ENCODE results near the gene PSMD13. TPM values are rescaled to one million over a fixed set of nuclear protein-coding genes. Genes with fewer than 3 reads are reported as not detected.
A peak's percentile ranks its signal among the peaks of the same experiment; 100 is the strongest.

PSMD13 gene
- 117 and 172 TPM in 2 replicates for total RNA-seq (2016; rRNA removed; fragmentation: Illumina TruSeq; extraction: Trizol)
- 23.5 and 27.8 TPM in 2 replicates for total RNA-seq (2016; cell fraction: cytosol; rRNA removed; fragmentation: Illumina TruSeq; extraction: Trizol; ENCODE audit: low read depth)
- 119 and 174 TPM in 2 replicates for total RNA-seq (2016; cell fraction: insoluble cytoplasmic fraction; rRNA removed; fragmentation: Illumina TruSeq; extraction: Trizol)
- 34.7 and 39.6 TPM in 2 replicates for total RNA-seq (2016; cell fraction: membrane; rRNA removed; fragmentation: Illumina TruSeq; extraction: Trizol)
- 57.8 and 58.4 TPM in 2 replicates for total RNA-seq (2016; cell fraction: nucleus; rRNA removed; fragmentation: Illumina TruSeq; extraction: Trizol)
- 78.5 and 83.0 TPM in 2 replicates for polyA plus RNA-seq (2011; rRNA removed)
- 85.7 and 91.7 TPM in 2 replicates for polyA plus RNA-seq (2011; cell fraction: cytosol; rRNA removed)
- 55.6 and 67.0 TPM in 2 replicates for polyA plus RNA-seq (2011; cell fraction: nucleus; rRNA removed)
- 61.4 and 66.9 TPM in 2 replicates for polyA plus RNA-seq (2012)
- 17.8 and 18.9 TPM in 2 replicates for polyA plus RNA-seq (2016; cell fraction: cytosol; fragmentation: Illumina TruSeq; extraction: Trizol; ENCODE audit: low read depth)
- 134 and 147 TPM in 2 replicates for polyA plus RNA-seq (2016; cell fraction: insoluble cytoplasmic fraction; fragmentation: Illumina TruSeq; extraction: Trizol; ENCODE audit: low read depth)
- 24.1 and 26.8 TPM in 2 replicates for polyA plus RNA-seq (2016; cell fraction: membrane; fragmentation: Illumina TruSeq; extraction: Trizol; ENCODE audit: low read depth)
- polyA plus RNA-seq (2016; cell fraction: nucleus; fragmentation: Illumina TruSeq; extraction: Trizol; ENCODE audit: insufficient read depth, low read depth) = 102 and 107 TPM in 2 replicates
- polyA minus RNA-seq (2011; rRNA and poly(A)+ RNA removed; ENCODE audit: low replicate concordance) = 52.2 and 63.9 TPM in 2 replicates
- 23.7 and 24.1 TPM in 2 replicates for polyA minus RNA-seq (2011; cell fraction: cytosol; rRNA and poly(A)+ RNA removed)
- polyA minus RNA-seq (2011; cell fraction: nucleus; rRNA and poly(A)+ RNA removed) = 29.9 and 34.1 TPM in 2 replicates
- Bru-seq, nascent RNA = percentile 77 among the genes with signal in this experiment
- percentile 87 among the genes with signal in this experiment for BruChase-seq, experiment 1, labeled RNA remaining after a 6-hour chase
- percentile 89 among the genes with signal in this experiment for BruChase-seq, experiment 2, labeled RNA remaining after a 2-hour chase
- long read RNA-seq, experiment 1, transcript PSMD13-212 (13 exons, 1,991 nt) = major isoform, 145 of 157 reads
- long read RNA-seq, experiment 1, transcript PSMD13-202 (12 exons, 1,489 nt) = minor isoform, 5 of 157 reads
- long read RNA-seq, experiment 1, partial matches to known transcripts = 3 of 157 reads
- long read RNA-seq, experiment 1, other reads (novel, unspliced or antisense) = 3 of 157 reads
- long read RNA-seq, experiment 2, transcript PSMD13-207 (1 exons, 2,200 nt) = minor isoform, 5 of 183 reads
- long read RNA-seq, experiment 2, transcript PSMD13-212 (13 exons, 1,991 nt) = major isoform, 129 of 183 reads
- long read RNA-seq, experiment 2, transcript PSMD13-202 (12 exons, 1,489 nt) = minor isoform, 10 of 183 reads
- long read RNA-seq, experiment 2, partial matches to known transcripts = 17 of 183 reads
- long read RNA-seq, experiment 2, other reads (novel, unspliced or antisense) = 16 of 183 reads

- no peaks in the 10 kb centered on the region; a peak in 1 of 5 replicates for H3K27me3 ChIP-seq (ENCODE audit: control insufficient read depth in 1 of 2, insufficient read depth in 2 of 2, low read length in 2 of 2)
- peak; percentile 95 for ATAC-seq
- intact Hi-C loops (cut with micrococcal nuclease; ENCODE audit: unreplicated experiment) (loop anchor here (2.0 kb wide), 1 partner anchor 30 kb away; the partner anchor contains the start of genes BET1L and RIC8A), in situ Hi-C loops (cut with HindIII; ENCODE audit: extremely low pct_ligation_motif_present, low pct_unique_long_range_greater_than_20kb) (no loop called here)
- peak within 1 kb of the TSS; percentile 95 for H3K27ac ChIP-seq (ENCODE audit: extremely low read length, insufficient read depth, low read length)
- peak; percentile 66 for DNase-seq (ENCODE audit: low spot score)
- peak within 1 kb of the TSS; percentile 99 for H3K4me2 ChIP-seq (ENCODE audit: low read depth, low read length)
- TSS peak; percentile 71 for BruUV-seq (replicated peaks)
- H3K36me3 ChIP-seq (replicated peaks in 1 of 2; ENCODE audit: control insufficient read depth in 1 of 2, insufficient read depth in 2 of 2, low read length in 2 of 2) = peaks cover 1 to 19% of the 10 kb centered on the region in 2 experiments; a peak in 3 of 5 replicates
- peaks cover 34% of the 10 kb centered on the region for H3K4me1 ChIP-seq (ENCODE audit: insufficient read depth, low read length)
- peak within 1 kb of the TSS; percentile 7 for H2AFZ ChIP-seq (ENCODE audit: low read length)
- H3K9ac ChIP-seq (ENCODE audit: insufficient read depth, low read depth, low read length) = peak within 1 kb of the TSS; percentile 91
- POLR2A ChIA-PET = interaction anchor here (0.8 to 3.1 kb wide), 3 partner anchors 14 to 29 kb away, joined by 3 to 20 read pairs (median 12); partner anchors contain the start of genes BET1L and RIC8A
- CTCF ChIA-PET (ENCODE audit: low intra/inter-chr PET ratio, low total read pairs) = no interaction called here
- peaks cover 27% of the 10 kb centered on the region for H3K79me2 ChIP-seq (ENCODE audit: insufficient read depth, low read length)
- FAIRE-seq = no peak
- H4K20me1 ChIP-seq (ENCODE audit: insufficient read depth, low read length) = no peaks in the 10 kb centered on the region
- H3K9me3 ChIP-seq (ENCODE audit: low read length) = no peaks in the 10 kb centered on the region
- peak within 1 kb of the TSS; percentile 77 to 94 (median 91) for H3K4me3 ChIP-seq (replicated peaks in 1 of 3; ENCODE audit: insufficient read depth in 1 of 3, low read depth in 2 of 3, low read length in 3 of 3)
- under 1% methylated on average over 29 of the region's 62 CpGs for WGBS (ENCODE audit: low lambda C conversion rate)
- TF ChIP-seq TEAD3 (CRISPR knock-in tag; optimal IDR thresholded peaks at IDR 0.05; ENCODE audit: borderline replicate concordance) = peak; percentile 8
- no peak for TF ChIP-seq HMGA1 (CRISPR knock-in tag; conservative IDR thresholded peaks at IDR 0.05)
- TF ChIP-seq, protein P1, sequence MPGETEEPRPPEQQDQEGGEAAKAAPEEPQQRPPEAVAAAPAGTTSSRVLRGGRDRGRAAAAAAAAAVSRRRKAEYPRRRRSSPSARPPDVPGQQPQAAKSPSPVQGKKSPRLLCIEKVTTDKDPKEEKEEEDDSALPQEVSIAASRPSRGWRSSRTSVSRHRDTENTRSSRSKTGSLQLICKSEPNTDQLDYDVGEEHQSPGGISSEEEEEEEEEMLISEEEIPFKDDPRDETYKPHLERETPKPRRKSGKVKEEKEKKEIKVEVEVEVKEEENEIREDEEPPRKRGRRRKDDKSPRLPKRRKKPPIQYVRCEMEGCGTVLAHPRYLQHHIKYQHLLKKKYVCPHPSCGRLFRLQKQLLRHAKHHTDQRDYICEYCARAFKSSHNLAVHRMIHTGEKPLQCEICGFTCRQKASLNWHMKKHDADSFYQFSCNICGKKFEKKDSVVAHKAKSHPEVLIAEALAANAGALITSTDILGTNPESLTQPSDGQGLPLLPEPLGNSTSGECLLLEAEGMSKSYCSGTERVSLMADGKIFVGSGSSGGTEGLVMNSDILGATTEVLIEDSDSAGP (CRISPR knock-in tag; IDR thresholded peaks at IDR 0.05; ENCODE audit: borderline replicate concordance) = peak; percentile 55; the same call in 1 of the 2 replicates
- no peak for TF ChIP-seq CBX2 (IDR thresholded peaks at IDR 0.05; ENCODE audit: low read depth, low read length)
- no peak for TF ChIP-seq CBX2 (CRISPR knock-in tag; IDR thresholded peaks at IDR 0.05; ENCODE audit: low read depth)
- peak; percentile 83 for TF ChIP-seq PHF8 (CRISPR knock-in tag; IDR thresholded peaks at IDR 0.05)
- TF ChIP-seq GLMP (CRISPR knock-in tag; IDR thresholded peaks at IDR 0.05; ENCODE audit: borderline replicate concordance) = no peak
- no peak; the same call in 1 of the 2 replicates for TF ChIP-seq HOXA5 (CRISPR knock-in tag; IDR thresholded peaks at IDR 0.05)
- TF ChIP-seq ZNF782 (CRISPR knock-in tag; IDR thresholded peaks at IDR 0.05; ENCODE audit: borderline replicate concordance) = no peak
Measured at GRCh38 chr11:236774-237767, at the start of gene PSMD13. Gene PSMD13 (plus strand): TSS chr11:236976. CDS start chr11:237050, 74 bp downstream.

All from HepG2 (cell line).